GM12878 (cell line): ENCODE measurements around the gene IL4. TPM values are rescaled to one million over a fixed set of nuclear protein-coding genes. Genes with fewer than 3 reads are reported as not detected.

Experiments used
- BACH1 ChIP-seq: fragments of 450-650 bp; IDR thresholded peaks from 2 replicates; pipeline ENCODE4 v1.6.1; 2017; ENCODE audit warnings: mild to moderate bottlenecking, borderline replicate concordance
- CEBPZ ChIP-seq: fragments of 150-350 bp; IDR thresholded peaks from 2 replicates; pipeline ENCODE4 v1.6.1; 2016; ENCODE audit warnings: low read depth, low read length
- CREM ChIP-seq: IDR thresholded peaks from 2 replicates; pipeline ENCODE4 v1.6.1; 2014; ENCODE audit warnings: antibody characterized with exemption, low read depth
- ESRRA ChIP-seq: IDR thresholded peaks from 2 replicates; pipeline ENCODE4 v1.6.1; 2012; ENCODE audit warnings: mild to moderate bottlenecking, low read length, improper control_type of control experiment
- ETV6 ChIP-seq, 2 experiments: fragments of 450-650 bp in 1 of 2; IDR thresholded peaks in 1 of 2; conservative IDR thresholded peaks in 1 of 2; 2 replicates each; pipeline ENCODE4 v1.6.1; 2014; ENCODE audit warnings: antibody characterized with exemption in 1 of 2, borderline replicate concordance in 1 of 2, low read depth in 1 of 2, mild to moderate bottlenecking in 1 of 2, moderate library complexity in 1 of 2
- EZH2 ChIP-seq: IDR thresholded peaks from 2 replicates; pipeline ENCODE4 v1.6.1; 2012; ENCODE audit warnings: low read depth, mild to moderate bottlenecking, control low read depth, inconsistent platforms, low read length, borderline replicate concordance; ENCODE audit not compliant: control insufficient read depth
- FOS ChIP-seq: IDR thresholded peaks from 3 replicates; pipeline ENCODE4 v1.6.1; 2011; ENCODE audit warnings: borderline replicate concordance; ENCODE audit not compliant: insufficient read length; ENCODE audit errors: extremely low read depth
- GABPA ChIP-seq: IDR thresholded peaks from 2 replicates; pipeline ENCODE4 v1.6.1; 2014; ENCODE audit warnings: antibody characterized with exemption, low read depth, mild to moderate bottlenecking, inconsistent platforms
- HDGF ChIP-seq: fragments of 450-650 bp; IDR thresholded peaks from 2 replicates; pipeline ENCODE4 v1.6.1; 2016; ENCODE audit warnings: antibody characterized with exemption
- IRF3 ChIP-seq: fragments of 450-650 bp; IDR thresholded peaks from 2 replicates; pipeline ENCODE4 v1.6.1; 2014; ENCODE audit warnings: mild to moderate bottlenecking
- IRF4 ChIP-seq: IDR thresholded peaks from 2 replicates; pipeline ENCODE4 v1.6.1; 2011; ENCODE audit warnings: low read depth, low read length
- MAX ChIP-seq: IDR thresholded peaks from 2 replicates; pipeline ENCODE4 v1.6.1; 2012; ENCODE audit warnings: low read depth, low read length, improper control_type of control experiment
- MEF2A ChIP-seq: IDR thresholded peaks from 2 replicates; pipeline ENCODE4 v1.6.1; 2011; ENCODE audit warnings: low read depth, mild to moderate bottlenecking, low read length, moderate library complexity; ENCODE audit not compliant: insufficient read depth
- MTA3 ChIP-seq: IDR thresholded peaks from 2 replicates; pipeline ENCODE4 v1.6.1; 2012; ENCODE audit warnings: low read length, inconsistent platforms, borderline replicate concordance
- MXI1 ChIP-seq: fragments of 150-350 bp; IDR thresholded peaks from 2 replicates; pipeline ENCODE4 v1.6.1; 2011; ENCODE audit warnings: low read depth, mild to moderate bottlenecking, inconsistent platforms, low read length, improper control_type of control experiment
- NBN ChIP-seq: fragments of 450-650 bp; IDR thresholded peaks from 2 replicates; pipeline ENCODE4 v1.6.1; 2016
- NFYB ChIP-seq: IDR thresholded peaks from 2 replicates; pipeline ENCODE4 v1.6.1; 2011; ENCODE audit warnings: low read depth, mild to moderate bottlenecking, low read length, improper control_type of control experiment, moderate library complexity; ENCODE audit not compliant: insufficient read depth
- PKNOX1 ChIP-seq: fragments of 450-650 bp; IDR thresholded peaks from 2 replicates; pipeline ENCODE4 v1.6.1; 2016; ENCODE audit warnings: mild to moderate bottlenecking
- POLR2AphosphoS5 ChIP-seq: IDR thresholded peaks from 2 replicates; pipeline ENCODE4 v1.6.1; 2011; ENCODE audit warnings: mild to moderate bottlenecking, low read length, inconsistent platforms
- RB1 ChIP-seq: fragments of 450-650 bp; formaldehyde crosslinking; IDR thresholded peaks from 2 replicates; pipeline ENCODE4 v1.6.1; 2017; ENCODE audit warnings: mild to moderate bottlenecking, borderline replicate concordance
- STAT1 ChIP-seq: fragments of 450-650 bp; conservative IDR thresholded peaks from 2 replicates; pipeline ENCODE4 v1.6.1; 2014; ENCODE audit warnings: antibody characterized with exemption, mild to moderate bottlenecking
- TCF12 ChIP-seq: IDR thresholded peaks from 2 replicates; pipeline ENCODE4 v1.6.1; 2011; ENCODE audit warnings: low read depth, mild to moderate bottlenecking, low read length
- YBX1 ChIP-seq: fragments of 450-650 bp; IDR thresholded peaks from 2 replicates; pipeline ENCODE4 v1.6.1; 2016; ENCODE audit warnings: antibody characterized with exemption
- ZBED1 ChIP-seq: IDR thresholded peaks from 2 replicates; pipeline ENCODE4 v1.6.1; 2016; ENCODE audit warnings: borderline replicate concordance
- ZNF622 ChIP-seq: fragments of 450-650 bp; IDR thresholded peaks from 2 replicates; pipeline ENCODE4 v1.6.1; 2017; ENCODE audit warnings: mild to moderate bottlenecking, inconsistent platforms
- ZZZ3 ChIP-seq: IDR thresholded peaks from 2 replicates; pipeline ENCODE4 v1.6.1; 2011; ENCODE audit warnings: low read depth; ENCODE audit not compliant: control insufficient read depth, insufficient read length
- polyA plus RNA-seq, 11 experiments: library from polyadenylated mRNA; depleted of rRNA in 4 of 11; unstranded in 6 of 11; stranded (reverse) in 5 of 11; fragments of >200 nt; fragmentation: Nextera tagmentation in 4 of 11; fragmentation: Illumina TruSeq in 1 of 11; extraction: Ambion mirVana in 4 of 11; extraction: Trizol in 1 of 11; gene quantifications; 1 replicate in 1 of 11; 2 replicates in 10 of 11; pipeline versions ENCODE4 v1.2.1 to v1.2.3, GENCODE V29; 2011 to 2016; ENCODE audit warnings: inconsistent platforms in 2 of 11, missing spikeins in 2 of 11, low read depth in 1 of 11
- total RNA-seq, 4 experiments: library from RNA; depleted of rRNA in 3 of 4; stranded (reverse); fragments of >200 nt in 3 of 4; fragmentation: Illumina TruSeq in 1 of 4; extraction: Trizol in 1 of 4; gene quantifications; 2 replicates each; pipeline versions ENCODE4 v1.2.1 to v1.2.3, GENCODE V29; 2013 to 2021

Gene IL4
- total and polyA plus RNA-seq, 10 of the 15 experiments (the other 5 are each of a cell fraction or from before 2014, with no cell fraction given) = 0.20 to 0.80 (median 0.50) TPM; not detected in 7

GRCh38 chr5:132663771-132664695 is 9.8 kb upstream of the IL4 start (continued):
- no peak for TF ChIP-seq CEBPZ
- TF ChIP-seq FOS = no peak
- peak; percentile 79 for TF ChIP-seq BACH1
- TF ChIP-seq RB1 = no peak; the same call in 1 of the 2 replicates
- TF ChIP-seq ZNF622 = no peak
- peak; percentile 56 for TF ChIP-seq POLR2AphosphoS5
- no peak for TF ChIP-seq IRF3
- TF ChIP-seq MTA3 = no peak
- TF ChIP-seq MAX = peak; percentile 99
- peak; percentile 82 for TF ChIP-seq MXI1
- TF ChIP-seq YBX1 = no peak
- no peak for TF ChIP-seq ZZZ3
- TF ChIP-seq ESRRA = 0 out of 2 replicates have a peak, but pooled peaks have one; percentile 60
- TF ChIP-seq MEF2A = peak; percentile 98
- TF ChIP-seq CREM = peak; percentile 98
- peak in 1 of 2 experiments; percentile 59; a peak in 2 of 4 replicates for TF ChIP-seq ETV6 (conservative IDR thresholded peaks at IDR 0.05 in 1 of 2, IDR thresholded peaks at IDR 0.05 in 1 of 2; ENCODE audit: borderline replicate concordance in 1 of 2, low read depth in 1 of 2)
- TF ChIP-seq TCF12 = peak; percentile 87
- no peak for TF ChIP-seq NFYB
- TF ChIP-seq EZH2 = no peak
- no peak for TF ChIP-seq HDGF
- TF ChIP-seq STAT1 = no peak
- peak; percentile 50; the same call in 1 of the 2 replicates for TF ChIP-seq IRF4
- no peak for TF ChIP-seq GABPA
- peak; percentile 98 for TF ChIP-seq NBN
- TF ChIP-seq PKNOX1 = no peak
- peak; percentile 81; the same call in 1 of the 2 replicates for TF ChIP-seq ZBED1
